ENCODE results near the gene HBP1.
"Not testable (repeated sequence)": the region's sequence is repeated elsewhere in the genome, so short reads cannot be mapped to it uniquely, and the experiment has no call there.

Gene HBP1

DNA sequence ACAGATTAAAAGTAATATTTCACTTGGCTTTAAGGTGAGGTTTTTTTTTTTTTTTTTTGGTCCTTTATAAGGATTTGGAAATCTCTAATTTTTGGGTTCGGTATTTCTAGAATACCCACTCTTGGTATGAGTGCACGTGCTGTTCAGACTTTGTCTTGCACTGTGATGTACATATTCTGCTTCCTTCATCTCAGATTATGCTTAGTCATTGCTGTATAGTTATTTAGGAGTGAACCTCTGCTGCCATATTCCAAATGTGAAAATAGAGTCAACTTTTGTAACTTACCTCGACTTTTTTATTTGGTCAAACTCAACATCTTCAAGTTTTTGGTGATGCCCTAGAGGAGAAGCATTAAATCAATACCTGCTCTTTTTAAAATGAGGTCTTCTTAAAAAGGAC lies 40.1 kb upstream of the HBP1 start:
- no peak for DNase-seq (ENCODE audit: low read depth)
- TF ChIP-seq, protein P1, sequence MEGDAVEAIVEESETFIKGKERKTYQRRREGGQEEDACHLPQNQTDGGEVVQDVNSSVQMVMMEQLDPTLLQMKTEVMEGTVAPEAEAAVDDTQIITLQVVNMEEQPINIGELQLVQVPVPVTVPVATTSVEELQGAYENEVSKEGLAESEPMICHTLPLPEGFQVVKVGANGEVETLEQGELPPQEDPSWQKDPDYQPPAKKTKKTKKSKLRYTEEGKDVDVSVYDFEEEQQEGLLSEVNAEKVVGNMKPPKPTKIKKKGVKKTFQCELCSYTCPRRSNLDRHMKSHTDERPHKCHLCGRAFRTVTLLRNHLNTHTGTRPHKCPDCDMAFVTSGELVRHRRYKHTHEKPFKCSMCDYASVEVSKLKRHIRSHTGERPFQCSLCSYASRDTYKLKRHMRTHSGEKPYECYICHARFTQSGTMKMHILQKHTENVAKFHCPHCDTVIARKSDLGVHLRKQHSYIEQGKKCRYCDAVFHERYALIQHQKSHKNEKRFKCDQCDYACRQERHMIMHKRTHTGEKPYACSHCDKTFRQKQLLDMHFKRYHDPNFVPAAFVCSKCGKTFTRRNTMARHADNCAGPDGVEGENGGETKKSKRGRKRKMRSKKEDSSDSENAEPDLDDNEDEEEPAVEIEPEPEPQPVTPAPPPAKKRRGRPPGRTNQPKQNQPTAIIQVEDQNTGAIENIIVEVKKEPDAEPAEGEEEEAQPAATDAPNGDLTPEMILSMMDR (IDR thresholded peaks at IDR 0.05; ENCODE audit: low read length, missing control alignments): no peak
- no peak overlapping the region for H3K4me3 ChIP-seq (replicated peaks; ENCODE audit: low read depth, low read length)

DNA sequence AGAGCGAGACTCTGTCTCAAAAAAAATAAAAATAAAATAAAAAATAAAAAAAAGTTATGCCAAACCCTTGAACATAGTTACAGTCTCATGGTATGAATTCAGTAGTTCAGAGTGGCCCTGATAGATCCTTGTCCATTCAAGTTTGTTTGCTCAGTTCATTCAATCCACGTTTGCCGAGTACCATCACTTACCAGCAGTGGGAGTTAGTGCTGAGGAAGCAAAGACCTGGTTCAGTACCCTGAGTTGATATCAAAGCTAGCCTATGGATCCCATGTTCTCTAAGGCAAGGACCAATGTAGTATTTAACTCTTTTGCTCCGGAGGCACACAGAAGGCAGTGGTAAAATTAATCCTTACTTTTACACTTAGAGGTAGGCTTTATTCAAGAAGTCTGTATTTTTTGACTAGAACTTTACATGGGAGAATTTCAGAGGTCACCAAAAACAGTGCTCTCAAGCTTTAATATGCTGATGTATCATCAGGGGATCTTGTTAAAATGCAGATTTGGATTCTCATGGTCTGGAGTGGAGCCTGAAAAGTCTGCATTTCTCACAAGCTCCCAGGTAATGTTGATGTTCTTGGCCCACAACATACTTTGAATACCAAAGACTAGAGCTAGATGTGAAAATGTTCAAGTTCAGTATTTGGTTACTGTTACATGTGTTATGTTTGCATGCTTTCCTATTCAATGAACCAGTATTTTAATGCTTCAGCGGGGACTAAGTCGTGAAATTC lies 38.1 kb upstream of the HBP1 start:
- DNase-seq (ENCODE audit: low read depth): no peak
- TF ChIP-seq, protein P1 (IDR thresholded peaks at IDR 0.05; ENCODE audit: low read length, missing control alignments): peak; percentile 23
- H3K4me3 ChIP-seq (replicated peaks; ENCODE audit: low read depth, low read length): no peak overlapping the region

DNA sequence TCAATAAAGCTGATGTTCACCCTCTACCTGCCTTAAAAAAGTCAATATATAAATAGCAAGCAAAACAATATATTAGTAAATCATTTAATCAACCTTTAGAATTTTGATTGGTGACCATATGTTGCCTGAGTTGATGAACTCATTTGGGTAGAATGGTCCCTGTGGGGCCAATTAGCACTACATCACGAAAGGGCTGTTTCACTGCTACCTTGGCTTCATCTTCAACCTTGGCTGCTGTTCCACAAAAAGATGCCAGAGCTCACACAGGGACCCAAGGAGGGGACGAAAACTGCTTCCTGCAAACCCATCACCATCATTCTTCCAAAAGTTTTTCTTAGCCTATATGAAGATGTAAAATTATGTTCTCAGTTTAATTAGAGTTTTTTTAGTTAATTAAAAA lies 35.4 kb upstream of the HBP1 start:
- H3K4me3 ChIP-seq (replicated peaks; ENCODE audit: low read depth, low read length): no peak overlapping the region
- no peak for DNase-seq (ENCODE audit: low read depth)
- TF ChIP-seq, protein P1 (IDR thresholded peaks at IDR 0.05; ENCODE audit: low read length, missing control alignments): no peak

DNA sequence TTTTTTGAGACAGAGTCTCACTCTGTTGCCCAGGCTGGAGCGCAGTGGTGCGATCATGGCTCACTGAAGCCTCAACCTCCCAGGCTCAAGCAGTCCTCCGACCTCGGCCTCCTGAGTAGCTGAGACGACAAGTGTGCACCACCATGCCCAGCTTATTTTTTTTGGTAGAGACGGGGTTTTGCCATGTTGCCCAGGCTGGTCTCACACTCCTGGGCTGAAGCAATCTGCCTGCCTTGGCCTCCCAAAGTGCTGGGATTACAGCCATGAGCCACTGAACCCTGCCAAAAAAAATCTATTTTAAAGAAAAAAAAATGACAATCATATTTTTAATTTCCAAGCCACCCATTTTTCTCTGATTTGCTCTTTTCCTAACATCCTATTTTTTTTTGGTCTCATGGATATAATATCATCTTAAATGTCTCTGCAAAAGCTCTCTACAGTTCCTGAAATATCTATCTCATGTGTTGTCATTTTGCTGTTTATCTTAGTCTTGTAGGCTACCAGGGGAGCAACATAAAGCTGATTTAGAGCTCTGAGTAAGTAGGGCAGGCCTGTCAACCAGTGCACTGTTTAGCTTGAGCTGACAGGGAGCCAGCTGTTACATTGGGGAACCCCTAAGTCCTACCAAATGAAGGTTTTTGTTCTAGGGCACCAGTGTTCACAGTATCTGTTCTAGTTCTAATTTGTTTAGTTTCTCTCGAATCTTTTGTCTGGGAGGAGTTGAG lies 29.9 kb upstream of the HBP1 start:
- TF ChIP-seq, protein P1 (IDR thresholded peaks at IDR 0.05; ENCODE audit: low read length, missing control alignments): no peak
- no peak for DNase-seq (ENCODE audit: low read depth)
- H3K4me3 ChIP-seq (replicated peaks; ENCODE audit: low read depth, low read length): no peak overlapping the region

DNA sequence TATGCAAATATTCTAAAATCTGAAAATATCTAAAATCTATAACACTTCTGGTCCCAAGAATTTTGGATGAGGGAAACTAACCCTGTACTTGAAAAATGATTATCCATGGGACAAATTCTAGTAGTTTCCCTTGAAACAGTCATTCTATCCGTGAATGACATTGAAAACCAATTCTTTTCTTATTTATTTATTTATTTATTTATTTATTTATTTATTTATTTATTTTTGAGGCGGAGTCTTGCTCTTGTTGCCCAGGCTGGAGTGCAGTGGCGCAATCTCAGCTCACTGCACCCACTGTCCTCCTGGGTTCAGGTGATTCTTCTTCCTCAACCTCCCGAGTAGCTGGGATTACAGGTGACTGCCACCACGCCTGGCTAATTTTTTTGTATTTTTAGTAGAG lies 24.9 kb upstream of the HBP1 start:
- DNase-seq (ENCODE audit: low read depth); H3K4me3 ChIP-seq (replicated peaks; ENCODE audit: low read depth, low read length): not testable (repeated sequence)

DNA sequence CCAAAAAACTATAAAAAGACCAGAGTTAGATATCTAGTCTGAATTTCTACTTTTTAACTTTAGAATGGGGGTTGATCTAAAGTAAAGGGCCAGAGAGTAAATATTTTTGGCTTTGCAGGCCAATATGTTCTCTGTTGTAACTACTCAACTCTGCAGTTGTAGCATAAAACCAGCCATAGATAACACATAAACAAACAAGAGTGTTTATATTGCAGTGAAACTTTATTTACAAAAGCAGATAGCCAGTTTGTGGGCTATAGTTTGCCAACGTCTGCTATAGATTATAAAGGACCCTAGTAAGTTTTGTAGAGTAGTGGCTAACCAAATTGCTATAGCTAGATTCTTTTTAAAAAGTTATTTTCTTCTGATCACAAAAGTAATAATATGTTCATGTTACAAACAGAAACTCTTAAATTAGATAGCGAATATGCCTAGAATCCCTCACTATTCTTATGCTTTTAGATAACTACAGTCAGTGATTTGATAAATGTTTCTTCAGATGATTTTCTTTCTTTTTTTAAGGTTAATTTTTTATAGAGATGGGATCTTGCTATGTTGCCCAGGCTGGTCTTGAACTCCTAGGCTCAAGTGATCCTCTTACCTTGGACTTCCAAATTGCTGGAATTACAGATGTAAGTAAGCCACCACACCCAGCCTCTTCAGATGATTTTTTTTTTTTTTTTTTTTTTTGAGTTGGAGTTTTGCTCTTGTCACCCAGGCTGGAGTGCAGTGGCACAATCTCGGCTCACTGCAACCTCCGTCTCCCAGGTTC lies 23.6 kb upstream of the HBP1 start:
- H3K4me3 ChIP-seq (replicated peaks; ENCODE audit: low read depth, low read length): no peak overlapping the region
- TF ChIP-seq, protein P1 (IDR thresholded peaks at IDR 0.05; ENCODE audit: low read length, missing control alignments): no peak
- DNase-seq (ENCODE audit: low read depth): no peak
